IPS-NIHi11 (cell line): ENCODE data around the gene FUT7.

Experiments used
- DNase-seq: peaks from one replicate; pipeline ENCODE4 v3.0.0; 2012; ENCODE audit warnings: mixed read lengths, low spot score

Gene FUT7

GRCh38 chr9:136982232-136983051 is 49.4 kb downstream of the FUT7 start, which contains the start of gene LCNL1:
Gene LCNL1 (plus strand): TSS chr9:136982993. CDS start chr9:136983587, 594 bp downstream.
- no peak for DNase-seq

GRCh38 chr9:136981588-136982231 is 50.2 kb downstream of the FUT7 start:
- DNase-seq, result no peak

DNA sequence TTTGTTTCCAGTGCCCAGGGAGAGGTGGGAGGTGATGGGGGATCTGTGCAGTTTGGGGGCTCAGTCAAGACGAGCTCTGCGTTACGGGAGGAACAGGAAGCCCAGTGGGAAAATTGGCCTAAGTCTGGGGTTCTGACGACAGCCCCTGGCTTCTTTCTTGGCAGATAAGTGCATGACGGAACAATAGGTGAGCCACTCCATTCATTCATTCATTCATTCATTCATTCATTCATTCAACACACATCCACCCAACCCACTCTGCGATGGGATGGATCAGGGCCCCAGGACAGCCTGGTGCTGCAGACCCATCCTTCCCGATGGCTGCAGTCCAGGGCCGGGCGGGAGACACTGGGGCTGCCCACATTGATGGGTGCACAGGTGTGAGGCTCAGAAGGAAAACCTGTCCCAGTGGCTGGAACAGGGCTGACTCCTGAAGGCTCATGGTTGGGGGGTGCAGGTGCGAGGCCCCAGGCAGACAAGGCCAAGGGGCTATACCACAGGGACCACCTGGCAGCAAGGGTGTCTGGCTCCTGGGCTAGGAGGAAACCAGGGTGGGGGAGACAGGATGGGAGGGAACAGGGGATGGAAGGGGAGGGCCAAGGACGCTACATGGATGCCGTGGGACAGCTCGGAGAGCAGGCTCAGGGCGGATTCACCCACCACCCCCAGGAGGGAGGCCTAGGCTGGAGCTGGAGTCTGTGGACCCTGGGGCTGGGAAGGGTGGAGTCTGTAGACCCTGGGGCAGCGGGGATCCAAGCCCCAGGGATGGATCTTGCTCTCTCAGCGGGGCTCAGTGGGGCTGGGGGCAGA is 51.0 kb downstream of the FUT7 start:
- DNase-seq, result no peak
